ENCODE data around the gene TCF15.

TCF15 gene

DNA sequence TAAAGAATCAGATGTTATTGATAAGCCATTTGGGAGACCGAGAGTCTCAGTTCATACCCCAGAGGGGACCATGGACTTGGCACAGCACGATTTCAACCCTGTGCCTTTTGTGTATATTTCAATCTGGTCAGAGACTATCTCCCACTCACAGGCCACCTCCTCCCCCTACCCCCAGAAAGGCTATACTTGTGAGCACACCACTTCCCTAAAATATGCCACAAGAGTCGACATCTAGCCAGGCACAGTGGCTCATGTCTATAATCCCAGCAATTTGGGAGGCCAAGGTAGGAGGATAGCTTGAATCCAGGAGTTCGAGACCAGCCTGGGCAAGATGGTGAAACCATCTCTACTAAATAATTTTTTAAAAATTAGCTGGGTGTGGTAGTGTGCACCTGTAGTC is 13.6 kb upstream of the TCF15 start:
- Histone ChIP-seq H3K9me2 (ENCODE audit: low read depth, low read length) (no peaks in the 10 kb centered on the region), H2AFZ (ENCODE audit: low read length) (no peak overlapping the region), H3K79me2 (ENCODE audit: insufficient read depth, low read length) (no peaks in the 10 kb centered on the region), H3K9me3 (ENCODE audit: low read length) (no peaks in the 10 kb centered on the region), H3K36me3 (ENCODE audit: insufficient read depth, low read length) (no peaks in the 10 kb centered on the region), H3K4me1 (ENCODE audit: insufficient read depth, low read length, severe bottlenecking) (no peaks in the 10 kb centered on the region), H3F3A (ENCODE audit: insufficient read depth, low read length) (no peaks in the 10 kb centered on the region), H3K4me3 (ENCODE audit: low read depth, low read length, poor library complexity, severe bottlenecking) (no peak overlapping the region), H3K4me2 (ENCODE audit: low read length) (no peak overlapping the region), H3K27me3 (ENCODE audit: insufficient read depth, low read length) (peaks cover 5% of the 10 kb centered on the region; the same call in 1 of the 2 replicates), H3K27ac (ENCODE audit: low read depth, low read length, poor library complexity, severe bottlenecking) (no peak overlapping the region), H4K20me1 (ENCODE audit: insufficient read depth, low read length) (no peaks in the 10 kb centered on the region), H3K9ac (ENCODE audit: low read length) (no peak overlapping the region)
- TF ChIP-seq EZH2 (IDR thresholded peaks at IDR 0.05; ENCODE audit: borderline replicate concordance, low read length), result no peak
- TF ChIP-seq, protein P1, sequence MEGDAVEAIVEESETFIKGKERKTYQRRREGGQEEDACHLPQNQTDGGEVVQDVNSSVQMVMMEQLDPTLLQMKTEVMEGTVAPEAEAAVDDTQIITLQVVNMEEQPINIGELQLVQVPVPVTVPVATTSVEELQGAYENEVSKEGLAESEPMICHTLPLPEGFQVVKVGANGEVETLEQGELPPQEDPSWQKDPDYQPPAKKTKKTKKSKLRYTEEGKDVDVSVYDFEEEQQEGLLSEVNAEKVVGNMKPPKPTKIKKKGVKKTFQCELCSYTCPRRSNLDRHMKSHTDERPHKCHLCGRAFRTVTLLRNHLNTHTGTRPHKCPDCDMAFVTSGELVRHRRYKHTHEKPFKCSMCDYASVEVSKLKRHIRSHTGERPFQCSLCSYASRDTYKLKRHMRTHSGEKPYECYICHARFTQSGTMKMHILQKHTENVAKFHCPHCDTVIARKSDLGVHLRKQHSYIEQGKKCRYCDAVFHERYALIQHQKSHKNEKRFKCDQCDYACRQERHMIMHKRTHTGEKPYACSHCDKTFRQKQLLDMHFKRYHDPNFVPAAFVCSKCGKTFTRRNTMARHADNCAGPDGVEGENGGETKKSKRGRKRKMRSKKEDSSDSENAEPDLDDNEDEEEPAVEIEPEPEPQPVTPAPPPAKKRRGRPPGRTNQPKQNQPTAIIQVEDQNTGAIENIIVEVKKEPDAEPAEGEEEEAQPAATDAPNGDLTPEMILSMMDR (IDR thresholded peaks at IDR 0.05; ENCODE audit: low read length), result no peak

DNA sequence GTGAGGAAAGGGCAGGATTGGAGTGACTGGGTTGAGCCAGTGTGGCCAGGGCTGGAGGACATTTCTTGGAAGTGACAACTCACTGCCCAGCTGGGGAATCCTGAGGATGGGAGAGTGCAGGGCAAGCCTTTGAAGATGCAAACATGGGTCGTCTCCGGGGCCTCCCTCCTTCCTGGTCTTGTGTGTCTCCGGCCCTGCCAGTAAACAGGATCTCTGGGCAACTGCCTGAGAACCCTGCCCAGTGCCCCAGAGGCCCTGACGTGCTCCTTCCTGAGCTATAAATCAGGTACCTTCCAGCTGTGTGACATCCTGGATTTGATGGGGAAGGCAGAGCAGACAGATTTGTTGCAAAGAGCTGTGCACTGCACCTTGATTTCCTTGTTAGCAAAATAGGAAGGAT is 12.9 kb upstream of the TCF15 start:
- Histone ChIP-seq H3K27me3 (ENCODE audit: insufficient read depth, low read length) (peaks cover 5% of the 10 kb centered on the region), H3K4me3 (ENCODE audit: low read depth, low read length, poor library complexity, severe bottlenecking) (no peak overlapping the region), H2AFZ (ENCODE audit: low read length) (no peak overlapping the region), H3K4me1 (ENCODE audit: insufficient read depth, low read length, severe bottlenecking) (no peaks in the 10 kb centered on the region), H4K20me1 (ENCODE audit: insufficient read depth, low read length) (no peaks in the 10 kb centered on the region), H3K79me2 (ENCODE audit: insufficient read depth, low read length) (no peaks in the 10 kb centered on the region), H3K4me2 (ENCODE audit: low read length) (no peak overlapping the region), H3K36me3 (ENCODE audit: insufficient read depth, low read length) (no peaks in the 10 kb centered on the region), H3K9me3 (ENCODE audit: low read length) (no peaks in the 10 kb centered on the region), H3K9me2 (ENCODE audit: low read depth, low read length) (no peaks in the 10 kb centered on the region), H3K27ac (ENCODE audit: low read depth, low read length, poor library complexity, severe bottlenecking) (no peak overlapping the region), H3K9ac (ENCODE audit: low read length) (no peak overlapping the region), H3F3A (ENCODE audit: insufficient read depth, low read length) (no peaks in the 10 kb centered on the region)
- no peak for TF ChIP-seq EZH2 (IDR thresholded peaks at IDR 0.05; ENCODE audit: borderline replicate concordance, low read length)
- TF ChIP-seq, protein P1 (IDR thresholded peaks at IDR 0.05; ENCODE audit: low read length), result no peak

DNA sequence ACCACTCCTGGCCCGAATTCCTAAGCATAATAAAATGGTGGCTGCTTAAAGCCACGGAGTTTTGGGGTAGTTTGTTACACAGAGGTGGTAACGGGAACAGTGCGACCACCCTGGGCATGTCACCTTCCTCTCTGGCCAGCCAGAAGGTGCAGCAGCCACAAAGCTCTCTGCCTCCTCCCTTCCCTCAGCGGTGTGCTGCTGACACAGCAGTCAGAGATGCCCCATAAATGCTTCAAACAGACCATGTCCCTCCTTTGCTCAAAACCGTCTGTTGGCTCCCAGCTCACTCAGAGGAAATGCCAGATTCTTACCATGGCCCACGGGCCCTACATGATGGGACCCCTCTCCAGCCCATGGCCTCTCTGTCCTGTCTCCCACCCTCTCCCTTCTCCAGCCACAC is 12.1 kb upstream of the TCF15 start:
- Histone ChIP-seq H2AFZ (ENCODE audit: low read length) (no peak overlapping the region), H3K9me3 (ENCODE audit: low read length) (0 out of 2 replicates have a peak, but pooled peaks cover 3% of the 10 kb centered on the region), H3F3A (ENCODE audit: insufficient read depth, low read length) (no peaks in the 10 kb centered on the region), H3K79me2 (ENCODE audit: insufficient read depth, low read length) (no peaks in the 10 kb centered on the region), H4K20me1 (ENCODE audit: insufficient read depth, low read length) (no peaks in the 10 kb centered on the region), H3K9ac (ENCODE audit: low read length) (no peak overlapping the region), H3K9me2 (ENCODE audit: low read depth, low read length) (no peaks in the 10 kb centered on the region), H3K27me3 (ENCODE audit: insufficient read depth, low read length) (peaks cover 7% of the 10 kb centered on the region), H3K36me3 (ENCODE audit: insufficient read depth, low read length) (no peaks in the 10 kb centered on the region), H3K27ac (ENCODE audit: low read depth, low read length, poor library complexity, severe bottlenecking) (no peak overlapping the region), H3K4me2 (ENCODE audit: low read length) (no peak overlapping the region), H3K4me3 (ENCODE audit: low read depth, low read length, poor library complexity, severe bottlenecking) (no peak overlapping the region), H3K4me1 (ENCODE audit: insufficient read depth, low read length, severe bottlenecking) (no peaks in the 10 kb centered on the region)
- no peak for TF ChIP-seq EZH2 (IDR thresholded peaks at IDR 0.05; ENCODE audit: borderline replicate concordance, low read length)
- TF ChIP-seq, protein P1 (IDR thresholded peaks at IDR 0.05; ENCODE audit: low read length), result no peak

Measured in OCI-LY1 (cell line).